Measurements from ENCODE around the gene BICC1.

DNA sequence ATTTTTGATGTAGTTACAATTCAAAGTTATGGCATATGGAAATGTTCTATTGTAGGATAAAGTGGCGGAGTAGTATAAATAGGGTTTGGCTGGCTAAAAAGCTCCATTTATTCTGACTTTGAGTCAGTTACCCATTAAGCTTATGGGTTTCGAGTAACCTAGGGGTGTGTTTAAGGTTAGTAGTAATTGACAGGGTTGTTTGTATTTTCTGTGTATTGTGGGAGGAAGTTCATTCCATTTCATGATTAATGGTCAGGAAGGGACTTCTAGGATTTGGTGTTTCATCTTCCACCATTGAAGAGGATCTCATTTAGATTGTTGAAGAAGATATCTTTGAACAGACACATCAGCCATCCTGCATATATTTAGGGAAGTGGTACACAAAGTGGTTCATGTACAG, 75.0 kb downstream of the BICC1 start:
- TF ChIP-seq, protein P1, sequence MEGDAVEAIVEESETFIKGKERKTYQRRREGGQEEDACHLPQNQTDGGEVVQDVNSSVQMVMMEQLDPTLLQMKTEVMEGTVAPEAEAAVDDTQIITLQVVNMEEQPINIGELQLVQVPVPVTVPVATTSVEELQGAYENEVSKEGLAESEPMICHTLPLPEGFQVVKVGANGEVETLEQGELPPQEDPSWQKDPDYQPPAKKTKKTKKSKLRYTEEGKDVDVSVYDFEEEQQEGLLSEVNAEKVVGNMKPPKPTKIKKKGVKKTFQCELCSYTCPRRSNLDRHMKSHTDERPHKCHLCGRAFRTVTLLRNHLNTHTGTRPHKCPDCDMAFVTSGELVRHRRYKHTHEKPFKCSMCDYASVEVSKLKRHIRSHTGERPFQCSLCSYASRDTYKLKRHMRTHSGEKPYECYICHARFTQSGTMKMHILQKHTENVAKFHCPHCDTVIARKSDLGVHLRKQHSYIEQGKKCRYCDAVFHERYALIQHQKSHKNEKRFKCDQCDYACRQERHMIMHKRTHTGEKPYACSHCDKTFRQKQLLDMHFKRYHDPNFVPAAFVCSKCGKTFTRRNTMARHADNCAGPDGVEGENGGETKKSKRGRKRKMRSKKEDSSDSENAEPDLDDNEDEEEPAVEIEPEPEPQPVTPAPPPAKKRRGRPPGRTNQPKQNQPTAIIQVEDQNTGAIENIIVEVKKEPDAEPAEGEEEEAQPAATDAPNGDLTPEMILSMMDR (IDR thresholded peaks at IDR 0.05; ENCODE audit: control extremely low read depth in 1 of 3, insufficient read depth in 1 of 3, low read depth in 1 of 3, low read length in 3 of 3) = no peak
- TF ChIP-seq POLR2AphosphoS5 (IDR thresholded peaks at IDR 0.05; ENCODE audit: low read depth, low read length) (no peak), POLR2A (IDR thresholded peaks at IDR 0.05; ENCODE audit: control extremely low read depth in 1 of 2, low read depth in 2 of 2, low read length in 2 of 2) (no peak), HDAC2 (IDR thresholded peaks at IDR 0.05; ENCODE audit: borderline replicate concordance in 1 of 2, low read depth in 2 of 2, low read length in 2 of 2) (no peak), CBX5 (IDR thresholded peaks at IDR 0.05; ENCODE audit: low read depth, low read length) (no peak), YY1 (IDR thresholded peaks at IDR 0.05; ENCODE audit: low read depth, low read length) (no peak)
- TF ChIP-seq, protein P2, sequence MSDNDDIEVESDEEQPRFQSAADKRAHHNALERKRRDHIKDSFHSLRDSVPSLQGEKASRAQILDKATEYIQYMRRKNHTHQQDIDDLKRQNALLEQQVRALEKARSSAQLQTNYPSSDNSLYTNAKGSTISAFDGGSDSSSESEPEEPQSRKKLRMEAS (IDR thresholded peaks at IDR 0.05) = no peak
- TF ChIP-seq, protein P3, sequence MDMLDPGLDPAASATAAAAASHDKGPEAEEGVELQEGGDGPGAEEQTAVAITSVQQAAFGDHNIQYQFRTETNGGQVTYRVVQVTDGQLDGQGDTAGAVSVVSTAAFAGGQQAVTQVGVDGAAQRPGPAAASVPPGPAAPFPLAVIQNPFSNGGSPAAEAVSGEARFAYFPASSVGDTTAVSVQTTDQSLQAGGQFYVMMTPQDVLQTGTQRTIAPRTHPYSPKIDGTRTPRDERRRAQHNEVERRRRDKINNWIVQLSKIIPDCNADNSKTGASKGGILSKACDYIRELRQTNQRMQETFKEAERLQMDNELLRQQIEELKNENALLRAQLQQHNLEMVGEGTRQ (IDR thresholded peaks at IDR 0.05; ENCODE audit: low read length) = no peak
